ENCODE results near the gene SLC25A22. TPM values are rescaled to one million over a fixed set of nuclear protein-coding genes. Genes with fewer than 3 reads are reported as not detected.

SLC25A22 gene
- total RNA-seq, 1 donor from 2014 or later, result 84.9 TPM

- intact Hi-C loops (cut with micrococcal nuclease), result loop anchor here (5.0 kb wide), 3 partner anchors 102 to 292 kb away; partner anchors contain the start of genes DEAF1, PHRF1, RNH1 and TMEM80
- peaks cover 9% of the 10 kb centered on the region for H3K4me1 Mint-ChIP-seq
- H3K9me3 Mint-ChIP-seq, result no peaks in the 10 kb centered on the region
- H3K27ac Mint-ChIP-seq, result no peak overlapping the region
- no peak overlapping the region for H3K4me3 Mint-ChIP-seq
- peaks cover 14% of the 10 kb centered on the region for H3K36me3 Mint-ChIP-seq (ENCODE audit: low read depth)
- H3K27me3 Mint-ChIP-seq, result no peaks in the 10 kb centered on the region
- no peak for DNase-seq
These were observed 1.7 kb upstream of the SLC25A22 start for GRCh38 chr11:799641-800316.

DNA sequence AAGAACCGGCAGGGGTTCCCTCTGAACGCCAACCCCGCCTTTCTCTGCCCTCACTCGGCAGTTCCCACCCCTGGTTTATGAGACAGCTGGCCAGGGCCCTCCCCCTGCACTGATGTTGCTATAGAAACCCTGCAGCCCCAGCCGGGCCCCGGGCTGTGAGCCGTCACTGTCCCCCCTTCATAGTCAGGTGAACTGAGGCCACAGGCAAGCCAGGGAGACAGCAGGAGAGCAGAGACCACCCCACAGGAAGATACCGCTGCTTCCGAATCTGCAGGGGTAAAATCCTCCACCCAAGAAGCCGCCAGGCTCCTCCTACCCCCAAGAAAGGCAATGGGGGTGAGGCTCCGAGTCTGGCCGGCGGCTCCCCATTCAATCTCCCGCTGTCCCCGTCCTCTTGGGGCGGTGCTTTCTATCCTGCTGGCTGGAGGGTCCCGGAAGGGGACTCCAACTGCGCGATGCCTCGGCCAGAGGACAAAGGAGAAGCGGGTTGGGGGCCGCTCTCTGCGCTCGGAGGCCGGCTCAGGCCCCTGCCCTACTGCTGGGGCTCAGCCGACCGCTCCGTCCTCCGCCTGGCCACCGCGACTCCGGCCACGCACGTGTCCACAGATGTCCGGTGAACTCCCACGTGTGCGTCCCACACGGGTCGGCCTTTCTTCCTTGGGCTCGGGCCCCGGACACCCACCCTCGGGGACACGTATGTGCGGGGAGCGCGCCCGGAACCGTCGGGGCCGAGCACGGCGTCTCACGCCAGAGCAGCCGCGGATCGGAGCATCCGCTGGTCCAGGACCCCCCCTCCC lies 587 bp downstream of the SLC25A22 start:
- Mint-ChIP-seq H3K36me3 (ENCODE audit: low read depth) (peaks cover 16% of the 10 kb centered on the region), H3K27me3 (no peaks in the 10 kb centered on the region), H3K27ac (peak overlapping the region; percentile 87), H3K4me1 (peaks cover 7% of the 10 kb centered on the region), H3K4me3 (peak overlapping the region; percentile 91), H3K9me3 (no peaks in the 10 kb centered on the region)
- intact Hi-C loops (cut with micrococcal nuclease), result loop anchor here (2.0 to 5.0 kb wide), 5 partner anchors 21 to 290 kb away; partner anchors contain the start of genes DEAF1, GATD1, PHRF1 and RNH1
- DNase-seq, result peak; percentile 92

DNA sequence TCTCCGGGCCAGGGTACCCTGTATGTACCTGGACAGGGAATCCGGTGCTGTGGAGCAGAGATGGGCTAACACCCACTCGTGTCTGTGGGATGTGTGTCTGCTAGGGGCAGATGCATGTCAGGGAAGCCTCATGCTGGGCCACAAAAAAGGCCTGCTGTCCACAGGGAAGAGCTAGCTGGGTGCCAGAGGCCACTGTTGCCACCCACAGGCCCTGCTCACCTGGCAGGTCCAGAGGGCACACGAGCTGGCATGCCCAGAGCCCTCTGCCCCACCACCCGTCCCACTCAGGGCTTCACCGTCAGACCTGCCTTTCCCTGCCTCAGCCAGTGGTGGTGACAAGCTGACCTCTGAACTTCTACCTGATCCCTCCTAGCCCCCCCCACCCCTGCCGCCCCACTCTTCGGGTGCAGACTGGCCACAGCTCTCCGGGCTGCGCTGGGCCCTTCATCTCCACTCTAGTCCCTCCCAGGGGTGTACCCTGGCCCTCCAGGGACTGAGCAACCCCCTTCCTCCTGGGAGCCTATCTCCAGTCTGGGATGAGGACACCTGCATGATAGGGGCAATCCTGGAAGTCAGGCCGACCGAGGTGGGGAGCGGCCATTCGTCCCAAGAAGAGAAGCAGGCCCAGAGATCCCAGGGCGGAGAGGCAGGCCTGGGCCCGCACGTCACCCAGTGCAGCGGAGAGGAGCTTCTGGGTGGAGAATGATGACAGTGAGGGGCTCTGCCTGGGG lies 1.4 kb downstream of the SLC25A22 start:
- Mint-ChIP-seq H3K9me3 (no peaks in the 10 kb centered on the region), H3K27me3 (no peaks in the 10 kb centered on the region), H3K4me1 (peaks cover 7% of the 10 kb centered on the region), H3K4me3 (peak overlapping the region; percentile 91), H3K36me3 (ENCODE audit: low read depth) (peaks cover 18% of the 10 kb centered on the region), H3K27ac (peak overlapping the region; percentile 87)
- intact Hi-C loops (cut with micrococcal nuclease), result loop anchor here (1.0 to 5.0 kb wide), 7 partner anchors 9 to 289 kb away; partner anchors contain the start of genes DEAF1, GATD1, PHRF1 and PIDD1
- no peak for DNase-seq

DNA sequence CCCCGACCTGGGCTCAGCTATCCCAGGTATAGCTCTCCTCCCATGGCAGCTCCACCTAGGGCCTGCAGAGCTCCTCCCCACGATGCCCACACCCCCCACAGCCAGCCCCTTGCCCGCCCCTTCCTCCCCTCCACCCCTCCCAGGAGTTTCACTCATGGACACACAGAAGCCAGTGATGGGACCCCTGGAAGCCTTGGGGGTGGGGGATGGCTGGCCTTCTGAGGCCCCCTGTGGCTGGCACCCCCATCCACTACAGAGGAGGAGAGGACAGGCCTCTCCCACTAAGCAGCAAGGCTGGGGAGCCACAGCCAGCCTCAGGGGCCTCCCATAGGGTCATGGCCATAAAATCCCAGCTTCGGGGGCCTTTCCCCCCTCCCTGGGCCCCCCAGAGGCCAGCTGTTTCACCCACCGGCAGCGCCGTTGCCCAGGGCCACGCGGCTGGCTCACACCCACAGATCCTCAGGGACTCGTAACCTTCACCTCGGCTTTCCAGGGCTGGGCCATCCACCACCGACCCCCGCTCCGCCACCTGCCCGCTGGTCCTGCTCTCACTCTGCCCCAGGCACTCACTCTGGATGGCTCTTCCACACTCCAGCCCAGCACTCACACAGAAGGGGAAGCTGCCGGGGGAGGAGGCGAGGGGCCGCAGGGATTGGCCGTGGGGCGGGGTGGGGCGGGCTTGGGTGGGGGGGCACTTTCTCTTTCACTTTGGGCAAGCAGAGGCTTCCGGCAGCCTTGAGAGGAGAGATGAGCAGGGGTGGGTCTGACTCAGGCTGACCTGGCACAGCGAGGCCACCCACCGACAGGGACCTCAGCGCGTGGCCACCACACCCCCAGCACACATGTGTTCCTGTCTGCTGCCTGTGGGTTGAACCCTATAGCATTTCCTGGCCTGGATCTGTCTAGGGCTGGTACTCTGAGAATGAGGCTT lies 2.2 kb downstream of the SLC25A22 start:
- intact Hi-C loops (cut with micrococcal nuclease), result loop anchor here (1.0 to 5.0 kb wide), 7 partner anchors 9 to 289 kb away; partner anchors contain the start of genes DEAF1, GATD1, PHRF1 and PIDD1
- peak; percentile 93 for DNase-seq
- Mint-ChIP-seq H3K36me3 (ENCODE audit: low read depth) (peaks cover 16% of the 10 kb centered on the region), H3K27me3 (no peaks in the 10 kb centered on the region), H3K9me3 (no peaks in the 10 kb centered on the region), H3K4me3 (peak overlapping the region; percentile 91), H3K27ac (peak overlapping the region; percentile 80), H3K4me1 (peaks cover 7% of the 10 kb centered on the region)

DNA sequence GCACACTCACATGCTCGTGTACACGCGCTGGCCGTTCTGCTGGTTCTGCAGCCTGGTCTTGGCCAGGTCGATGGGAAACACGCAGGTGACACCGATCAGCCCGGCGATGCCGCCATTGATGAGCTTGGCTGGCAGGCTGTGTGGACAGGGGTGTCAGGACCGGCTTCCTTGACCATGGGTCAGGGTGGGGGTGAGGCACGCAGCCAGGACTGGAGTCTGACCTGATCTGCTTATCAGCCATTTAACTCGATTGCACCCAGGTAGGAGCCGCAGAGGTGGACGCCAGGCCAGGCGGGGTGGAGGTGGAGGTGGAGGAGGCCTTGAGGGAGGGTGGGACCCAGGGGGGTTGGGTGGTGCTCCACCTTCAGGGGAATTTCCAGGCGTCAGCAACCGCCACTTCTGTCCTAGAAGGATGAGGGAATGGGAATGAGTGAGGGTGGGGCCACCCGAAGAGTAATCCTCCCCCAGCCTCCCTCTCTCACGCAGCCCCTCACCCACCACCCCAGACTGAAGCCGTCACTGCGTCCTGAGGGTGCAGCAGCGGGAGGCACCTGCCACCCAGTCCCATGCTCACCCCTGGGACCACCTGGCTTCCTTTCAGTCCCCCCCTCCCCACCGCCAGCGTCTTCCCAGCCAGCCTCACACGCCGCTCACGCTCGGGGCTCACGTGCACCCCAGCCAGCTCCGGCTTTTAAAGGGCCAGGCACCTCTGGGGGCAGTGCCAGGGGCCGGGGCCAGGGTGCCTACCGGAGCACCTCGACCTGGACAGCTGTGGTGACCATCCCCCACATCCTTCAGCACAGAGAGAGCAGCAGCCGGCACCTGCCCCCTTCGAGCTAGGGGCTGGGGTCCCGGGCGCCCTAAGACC lies 3.1 kb downstream of the SLC25A22 start:
- no peaks in the 10 kb centered on the region for H3K9me3 Mint-ChIP-seq
- no peaks in the 10 kb centered on the region for H3K27me3 Mint-ChIP-seq
- H3K4me1 Mint-ChIP-seq, result peaks cover 7% of the 10 kb centered on the region
- peak overlapping the region; percentile 68 for H3K4me3 Mint-ChIP-seq
- no peak overlapping the region for H3K27ac Mint-ChIP-seq
- peaks cover 15% of the 10 kb centered on the region for H3K36me3 Mint-ChIP-seq (ENCODE audit: low read depth)
- DNase-seq, result no peak
- intact Hi-C loops (cut with micrococcal nuclease), result loop anchor here (5.0 kb wide), 3 partner anchors 98 to 288 kb away; partner anchors contain the start of genes DEAF1, PHRF1, RNH1 and TMEM80

DNA sequence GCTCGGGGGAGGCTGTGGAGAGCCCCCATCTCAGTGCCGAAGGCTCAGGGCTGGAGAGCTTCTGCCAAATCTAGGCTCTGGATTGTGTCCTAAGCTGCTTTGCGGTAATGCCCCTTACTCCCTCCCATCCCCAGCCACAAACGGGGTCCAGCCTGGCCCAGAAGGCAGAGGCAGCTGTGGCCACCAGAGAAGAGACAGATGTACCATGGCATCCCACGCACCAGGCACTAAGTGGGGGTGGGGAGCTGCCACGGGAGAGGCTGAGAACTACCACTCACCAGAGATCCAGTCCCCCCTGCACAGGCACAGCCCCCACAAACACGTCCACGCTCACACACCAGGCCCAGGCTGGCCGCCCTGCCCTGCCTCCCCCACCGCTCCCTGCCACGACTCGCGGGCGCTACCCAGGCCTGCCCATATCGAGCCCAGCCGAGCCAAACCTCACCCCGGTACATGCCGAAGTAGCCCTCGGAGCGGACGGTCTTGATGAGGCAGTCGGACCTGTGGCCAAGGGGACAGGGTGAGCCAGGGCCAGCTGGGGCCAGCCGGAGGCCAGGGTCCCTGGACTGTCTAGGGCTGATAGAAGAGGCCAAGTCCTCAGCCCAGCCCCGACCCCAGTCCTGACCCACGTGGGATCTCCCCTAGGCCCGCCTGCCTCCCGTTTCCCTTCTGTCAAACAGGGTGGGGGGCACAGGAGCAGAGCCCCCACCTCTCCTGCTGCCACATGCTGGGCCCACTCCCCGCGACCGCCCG lies 3.9 kb downstream of the SLC25A22 start:
- intact Hi-C loops (cut with micrococcal nuclease), result no loop called here
- H3K27me3 Mint-ChIP-seq, result no peaks in the 10 kb centered on the region
- DNase-seq, result no peak
- no peaks in the 10 kb centered on the region for H3K9me3 Mint-ChIP-seq
- H3K4me3 Mint-ChIP-seq, result peak overlapping the region; percentile 59
- peaks cover 9% of the 10 kb centered on the region for H3K4me1 Mint-ChIP-seq
- H3K27ac Mint-ChIP-seq, result no peak overlapping the region
- peaks cover 13% of the 10 kb centered on the region for H3K36me3 Mint-ChIP-seq (ENCODE audit: low read depth)

GRCh38 chr11:793556-793955 lies 4.5 kb downstream of the SLC25A22 start:
- Mint-ChIP-seq H3K36me3 (ENCODE audit: low read depth) (peaks cover 13% of the 10 kb centered on the region), H3K9me3 (no peaks in the 10 kb centered on the region), H3K27me3 (no peaks in the 10 kb centered on the region), H3K4me1 (peaks cover 9% of the 10 kb centered on the region), H3K4me3 (peak overlapping the region; percentile 59), H3K27ac (no peak overlapping the region)
- no peak for DNase-seq
- intact Hi-C loops (cut with micrococcal nuclease), result no loop called here

DNA sequence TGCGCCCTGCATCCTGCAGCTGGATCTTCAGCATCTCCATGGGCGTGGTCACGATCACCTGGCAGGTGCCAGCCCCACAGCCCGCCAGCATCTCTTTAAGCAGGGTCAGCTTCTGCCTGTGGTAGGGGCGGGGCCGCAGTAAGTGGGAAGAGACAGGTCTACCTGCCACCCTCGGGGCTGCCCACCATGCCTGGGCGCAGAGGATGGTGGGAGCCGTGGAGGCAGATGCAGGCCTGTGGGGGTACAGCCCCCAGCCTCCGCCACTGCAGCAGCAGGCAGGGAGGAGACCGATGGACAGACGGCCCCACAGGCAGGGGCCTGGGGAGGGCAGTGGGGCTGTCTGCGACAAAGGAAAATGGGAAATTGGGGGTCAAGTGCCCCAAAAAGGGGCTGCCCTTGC lies 5.2 kb downstream of the SLC25A22 start:
- peaks cover 13% of the 10 kb centered on the region for H3K36me3 Mint-ChIP-seq (ENCODE audit: low read depth)
- intact Hi-C loops (cut with micrococcal nuclease), result no loop called here
- peaks cover 9% of the 10 kb centered on the region for H3K4me1 Mint-ChIP-seq
- DNase-seq, result no peak
- no peaks in the 10 kb centered on the region for H3K9me3 Mint-ChIP-seq
- no peak overlapping the region for H3K4me3 Mint-ChIP-seq
- no peak overlapping the region for H3K27ac Mint-ChIP-seq
- no peaks in the 10 kb centered on the region for H3K27me3 Mint-ChIP-seq

- no peak overlapping the region for H3K27ac Mint-ChIP-seq
- H3K4me1 Mint-ChIP-seq, result peaks cover 11% of the 10 kb centered on the region
- peaks cover 13% of the 10 kb centered on the region for H3K36me3 Mint-ChIP-seq (ENCODE audit: low read depth)
- no peak overlapping the region for H3K4me3 Mint-ChIP-seq
- no peaks in the 10 kb centered on the region for H3K9me3 Mint-ChIP-seq
- no peak for DNase-seq
- intact Hi-C loops (cut with micrococcal nuclease), result no loop called here
- H3K27me3 Mint-ChIP-seq, result no peaks in the 10 kb centered on the region
These were observed 5.6 kb downstream of the SLC25A22 start for GRCh38 chr11:792535-792821.

DNA sequence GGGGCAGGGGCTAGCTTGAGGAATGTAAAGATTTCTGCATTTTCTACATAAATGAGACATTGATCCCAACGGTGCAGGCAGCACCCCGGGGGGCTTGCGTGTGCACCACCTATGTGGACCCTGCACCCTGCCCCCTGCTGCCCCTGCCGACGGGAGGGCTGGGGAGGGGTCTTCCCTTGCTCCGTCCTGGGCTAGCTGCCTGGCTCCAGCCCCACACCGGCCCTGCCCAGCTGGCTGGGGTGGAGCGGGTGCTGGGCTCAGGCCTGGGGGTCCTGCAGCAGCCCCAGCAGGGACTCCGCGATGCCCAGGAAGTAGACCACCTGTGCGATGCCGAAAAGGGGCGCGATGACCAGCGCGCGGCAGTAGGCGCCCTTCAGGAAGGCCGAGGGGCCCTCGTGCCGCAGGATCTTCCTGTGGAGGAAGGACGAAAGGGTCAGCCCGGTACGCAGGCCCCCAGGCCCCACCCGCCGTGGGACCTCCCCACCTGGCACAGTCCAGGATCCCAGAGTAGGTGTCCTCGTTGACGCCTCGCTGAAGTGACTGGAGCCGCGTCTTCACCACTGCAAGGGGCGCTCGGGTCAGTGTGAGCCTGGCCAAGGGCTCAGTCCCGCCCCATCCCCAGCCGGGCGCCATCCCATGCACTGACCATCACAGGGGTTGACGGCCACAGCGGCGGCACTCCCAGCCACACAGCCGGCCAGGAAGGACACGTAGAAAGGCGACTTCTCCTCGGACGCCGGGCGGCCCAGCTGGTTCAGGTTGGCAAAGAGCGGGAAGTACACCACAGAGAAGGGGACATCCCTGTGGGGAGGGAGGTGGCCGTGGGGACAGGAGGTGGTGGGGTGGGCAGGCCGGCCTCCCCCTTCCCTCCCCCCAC lies 6.2 kb downstream of the SLC25A22 start:
- H3K36me3 Mint-ChIP-seq (ENCODE audit: low read depth), result peaks cover 13% of the 10 kb centered on the region
- no peak for DNase-seq
- no peak overlapping the region for H3K4me3 Mint-ChIP-seq
- H3K27ac Mint-ChIP-seq, result no peak overlapping the region
- no peaks in the 10 kb centered on the region for H3K9me3 Mint-ChIP-seq
- H3K4me1 Mint-ChIP-seq, result peaks cover 9% of the 10 kb centered on the region
- no peaks in the 10 kb centered on the region for H3K27me3 Mint-ChIP-seq
- intact Hi-C loops (cut with micrococcal nuclease), result no loop called here

Measured in activated CD4-positive, alpha-beta T cell treated with anti-CD3 and anti-CD28 coated beads, Interleukin-2, amount 10 ng/mL, durations not matched to agents 24 days and 14 days (primary cell).